DOHH2 (cell line): ENCODE results near the gene FKBP10.

Source experiments
- H3F3A ChIP-seq: fragments of 200-600 bp; sonication (generic), shearing (Covaris generic); 2 replicates; pipeline ENCODE4 v1.6.0; 2016; ENCODE audit warnings: antibody characterized with exemption, mild to moderate bottlenecking; ENCODE audit not compliant: control insufficient read depth, insufficient read depth
- H3K27ac ChIP-seq: fragments of 200-600 bp; sonication (generic); 2 replicates; pipeline ENCODE4 v1.5.1; 2014; ENCODE audit warnings: low read depth, mild to moderate bottlenecking, low read length, moderate library complexity
- H3K27me3 ChIP-seq: fragments of 200-600 bp; sonication (generic); 2 replicates; pipeline ENCODE4 v1.6.1; 2014; ENCODE audit warnings: mild to moderate bottlenecking, low read length, mixed read lengths; ENCODE audit not compliant: control insufficient read depth
- H3K36me3 ChIP-seq: fragments of 200-600 bp; sonication (generic); 2 replicates; pipeline ENCODE4 v1.6.1; 2014; ENCODE audit warnings: mild to moderate bottlenecking, low read length, moderate library complexity, mixed read lengths; ENCODE audit not compliant: control insufficient read depth
- H3K4me1 ChIP-seq: fragments of 200-600 bp; sonication (generic); 2 replicates; pipeline ENCODE4 v1.6.1; 2014; ENCODE audit warnings: mild to moderate bottlenecking, low read length, mixed read lengths; ENCODE audit not compliant: control insufficient read depth
- H3K4me2 ChIP-seq: fragments of 200-600 bp; sonication (generic); 2 replicates; pipeline ENCODE4 v1.6.0; 2014; ENCODE audit warnings: mild to moderate bottlenecking, low read length, moderate library complexity
- H3K4me3 ChIP-seq: fragments of 200-600 bp; sonication (generic); 2 replicates; pipeline ENCODE4 v1.5.1; 2014; ENCODE audit warnings: mild to moderate bottlenecking, low read length, mixed read lengths
- H3K79me2 ChIP-seq: fragments of 200-600 bp; sonication (generic); 2 replicates; pipeline ENCODE4 v1.6.1; 2014; ENCODE audit warnings: mild to moderate bottlenecking, low read length, mixed read lengths; ENCODE audit not compliant: control insufficient read depth
- H3K9me2 ChIP-seq: fragments of 200-600 bp; sonication (generic); replicated peaks from 2 replicates; pipeline ENCODE4 v1.6.1; 2014; ENCODE audit warnings: mild to moderate bottlenecking, low read length, mixed read lengths; ENCODE audit not compliant: control insufficient read depth
- H3K9me3 ChIP-seq: fragments of 200-600 bp; sonication (generic); 2 replicates; pipeline ENCODE4 v1.6.1; 2014; ENCODE audit warnings: antibody characterized with exemption, low read length, mixed read lengths; ENCODE audit not compliant: control insufficient read depth, insufficient read depth
- H4K20me1 ChIP-seq: fragments of 200-600 bp; sonication (generic); 2 replicates; pipeline ENCODE4 v1.6.0; 2014; ENCODE audit warnings: low read depth, mild to moderate bottlenecking, antibody characterized with exemption, low read length, moderate library complexity; ENCODE audit not compliant: control insufficient read depth, insufficient read depth
- CTCF ChIP-seq: fragments of 200-600 bp; sonication (generic); IDR thresholded peaks from one replicate; pipeline ENCODE4 v1.5.1; 2014; ENCODE audit warnings: antibody characterized with exemption, mild to moderate bottlenecking, low read depth, low read length; ENCODE audit not compliant: poor library complexity, severe bottlenecking
- EZH2phosphoT487 ChIP-seq: fragments of 200-600 bp; sonication (generic); IDR thresholded peaks from 2 replicates; pipeline ENCODE4 v1.6.1; 2017; ENCODE audit warnings: borderline replicate concordance, mild to moderate bottlenecking, antibody characterized with exemption, low read length, moderate library complexity, mixed read lengths

The FKBP10 gene

GRCh38 chr17:41813699-41814124 lies 908 bp downstream of the FKBP10 start:
- peaks cover 11% of the 10 kb centered on the region for H3K27me3 ChIP-seq
- no peak overlapping the region for H3K4me3 ChIP-seq
- TF ChIP-seq CTCF (no peak), EZH2phosphoT487 (no peak)
- no peaks in the 10 kb centered on the region for H4K20me1 ChIP-seq
- H3K36me3 ChIP-seq = no peaks in the 10 kb centered on the region
- H3K4me2 ChIP-seq = no peak overlapping the region
- H3K79me2 ChIP-seq = no peaks in the 10 kb centered on the region
- no peaks in the 10 kb centered on the region for H3F3A ChIP-seq
- H3K27ac ChIP-seq = no peak overlapping the region
- H3K9me3 ChIP-seq = no peaks in the 10 kb centered on the region
- H3K4me1 ChIP-seq = peaks cover 23% of the 10 kb centered on the region
- H3K9me2 ChIP-seq = no peaks in the 10 kb centered on the region

- TF ChIP-seq EZH2phosphoT487 (no peak), CTCF (no peak)
- Histone ChIP-seq H3K4me2 (no peak overlapping the region), H3K79me2 (no peaks in the 10 kb centered on the region), H3K4me3 (no peak overlapping the region), H3K4me1 (peaks cover 28% of the 10 kb centered on the region), H3F3A (no peaks in the 10 kb centered on the region), H3K9me3 (no peaks in the 10 kb centered on the region), H3K27me3 (peaks cover 11% of the 10 kb centered on the region), H4K20me1 (no peaks in the 10 kb centered on the region), H3K36me3 (no peaks in the 10 kb centered on the region), H3K27ac (no peak overlapping the region), H3K9me2 (no peaks in the 10 kb centered on the region)
Measured at GRCh38 chr17:41814195-41814594, 1.4 kb downstream of the FKBP10 start.

GRCh38 chr17:41816637-41817320 lies 4.0 kb downstream of the FKBP10 start:
- H3K9me3 ChIP-seq = no peaks in the 10 kb centered on the region
- no peaks in the 10 kb centered on the region for H3K36me3 ChIP-seq
- TF ChIP-seq CTCF = no peak
- no peak for TF ChIP-seq EZH2phosphoT487
- no peaks in the 10 kb centered on the region for H3F3A ChIP-seq
- H3K4me1 ChIP-seq = peaks cover 24% of the 10 kb centered on the region
- H3K4me2 ChIP-seq = no peak overlapping the region
- H3K9me2 ChIP-seq = no peaks in the 10 kb centered on the region
- no peaks in the 10 kb centered on the region for H4K20me1 ChIP-seq
- no peaks in the 10 kb centered on the region for H3K79me2 ChIP-seq
- no peak overlapping the region for H3K27ac ChIP-seq
- peaks cover 5% of the 10 kb centered on the region for H3K27me3 ChIP-seq
- no peak overlapping the region for H3K4me3 ChIP-seq
